ENCODE results near the gene MED20.

GRCh38 chr6:41901882-41902519, 18.9 kb downstream of the MED20 start:
- TF ChIP-seq CTCF (IDR thresholded peaks at IDR 0.05) (peak in 6 of 12 donors; percentile 6 to 31 (median 15)), POLR2A (IDR thresholded peaks at IDR 0.05) (no peak)

Data from heart left ventricle (tissue), 13 donors.